GM23338 (cell line): ENCODE results near the gene AP4B1. TPM values are rescaled to one million over a fixed set of nuclear protein-coding genes. Genes with fewer than 3 reads are reported as not detected.

Experiments
- ATAC-seq: fragments of 200-7000 bp; cut with Tn5 transposase; 3 replicates; pipeline ENCODE4 v1.9.1; 2020
- DNase-seq: peaks from one replicate; pipeline ENCODE4 v3.0.0-alpha.2; 2015; ENCODE audit warnings: low spot score
- H2AFZ ChIP-seq: fragments of 200-600 bp; sonication (generic); 2 replicates; pipeline ENCODE4 v1.8.0; 2016; ENCODE audit warnings: antibody characterized with exemption, mild to moderate bottlenecking, moderate library complexity
- H3F3A ChIP-seq: fragments of 200-600 bp; sonication (generic); replicated peaks from 2 replicates; pipeline ENCODE4 v1.8.0; 2017; ENCODE audit warnings: antibody characterized with exemption, mixed run types, low read depth
- H3K27ac ChIP-seq: fragments of 200-600 bp; sonication (generic); 2 replicates; pipeline ENCODE4 v1.6.1; 2016; ENCODE audit warnings: low read depth
- H3K27me3 ChIP-seq: fragments of 200-600 bp; sonication (generic); 2 replicates; pipeline ENCODE4 v1.8.0; 2016; ENCODE audit warnings: mild to moderate bottlenecking, mixed run types, moderate library complexity; ENCODE audit not compliant: insufficient read depth
- H3K36me3 ChIP-seq: fragments of 200-600 bp; sonication (generic); 2 replicates; pipeline ENCODE4 v1.8.0; 2016; ENCODE audit warnings: mild to moderate bottlenecking; ENCODE audit not compliant: insufficient read depth
- H3K4me1 ChIP-seq: fragments of 200-600 bp; sonication (generic); 2 replicates; pipeline ENCODE4 v1.8.0; 2016; ENCODE audit warnings: mild to moderate bottlenecking, moderate library complexity; ENCODE audit not compliant: insufficient read depth
- H3K4me2 ChIP-seq: fragments of 200-600 bp; sonication (generic); 2 replicates; pipeline ENCODE4 v1.7.1; 2017; ENCODE audit warnings: mixed run types
- H3K4me3 ChIP-seq: fragments of 200-600 bp; sonication (generic); 2 replicates; pipeline ENCODE4 v1.6.1; 2016; ENCODE audit warnings: mixed run types
- H3K79me2 ChIP-seq: fragments of 200-600 bp; sonication (generic); replicated peaks from 2 replicates; pipeline ENCODE4 v1.8.0; 2017; ENCODE audit warnings: mild to moderate bottlenecking; ENCODE audit not compliant: insufficient read depth
- H3K9me2 ChIP-seq: fragments of 200-600 bp; sonication (generic); 2 replicates; pipeline ENCODE4 v1.8.0; 2017; ENCODE audit not compliant: insufficient read depth
- H4K20me1 ChIP-seq: fragments of 200-600 bp; sonication (generic); replicated peaks from 2 replicates; pipeline ENCODE4 v1.8.0; 2017; ENCODE audit warnings: mild to moderate bottlenecking; ENCODE audit not compliant: insufficient read depth
- H3K27ac Mint-ChIP-seq: 2 replicates; pipeline ENCODE4 v1.8.0; 2020; ENCODE audit warnings: inconsistent platforms, mild to moderate bottlenecking, moderate library complexity, mixed read lengths
- H3K27me3 Mint-ChIP-seq: 3 replicates; pipeline ENCODE4 v1.8.0; 2022; ENCODE audit warnings: low read depth, mild to moderate bottlenecking, moderate library complexity, mixed read lengths, inconsistent platforms; ENCODE audit not compliant: insufficient read depth, poor library complexity
- H3K36me3 Mint-ChIP-seq: 3 replicates; pipeline ENCODE4 v1.8.0; 2021; ENCODE audit warnings: low read depth, mild to moderate bottlenecking, inconsistent platforms, moderate library complexity, mixed read lengths
- H3K4me1 Mint-ChIP-seq: 3 replicates; pipeline ENCODE4 v1.8.0; 2020; ENCODE audit warnings: mild to moderate bottlenecking, inconsistent platforms, mixed read lengths
- H3K4me3 Mint-ChIP-seq: 3 replicates; pipeline ENCODE4 v1.8.0; 2021; ENCODE audit warnings: moderate library complexity, mild to moderate bottlenecking, inconsistent platforms, mixed read lengths
- H3K9me3 Mint-ChIP-seq: 3 replicates; pipeline ENCODE4 v1.8.0; 2020; ENCODE audit warnings: moderate library complexity, mild to moderate bottlenecking, inconsistent platforms, mixed read lengths
- EZH2 ChIP-seq: fragments of 200-600 bp; sonication (generic); IDR thresholded peaks from one replicate; pipeline ENCODE4 v1.8.0; 2017; ENCODE audit warnings: antibody characterized with exemption, mild to moderate bottlenecking, low read depth; ENCODE audit not compliant: unreplicated experiment
- EZH2phosphoT487 ChIP-seq: fragments of 200-600 bp; sonication (generic); IDR thresholded peaks from one replicate; pipeline ENCODE4 v1.8.1; 2018; ENCODE audit warnings: antibody characterized with exemption; ENCODE audit not compliant: unreplicated experiment
- JUNB ChIP-seq: IDR thresholded peaks from one replicate; pipeline ENCODE4 v1.6.1; 2016; ENCODE audit warnings: antibody characterized with exemption; ENCODE audit not compliant: unreplicated experiment
- POLR2AphosphoS5 ChIP-seq: IDR thresholded peaks from 2 replicates; pipeline ENCODE4 v1.6.1; 2016; ENCODE audit warnings: antibody characterized with exemption, low read depth
- REST ChIP-seq: IDR thresholded peaks from one replicate; pipeline ENCODE4 v1.6.1; 2018; ENCODE audit warnings: antibody characterized with exemption; ENCODE audit not compliant: unreplicated experiment
- STAT1 ChIP-seq: IDR thresholded peaks from one replicate; pipeline ENCODE4 v1.6.1; 2016; ENCODE audit warnings: antibody characterized with exemption; ENCODE audit not compliant: unreplicated experiment
- ZNF114 ChIP-seq: fragments of 250-450 bp; sonication (Bioruptor Pico); IDR thresholded peaks from 2 replicates; pipeline ENCODE4 v1.5.0; 2020; ENCODE audit warnings: mild to moderate bottlenecking, moderate library complexity
- ZNF331 ChIP-seq: fragments of 250-450 bp; sonication (Bioruptor Pico); IDR thresholded peaks from 2 replicates; pipeline ENCODE4 v1.5.0; 2020; ENCODE audit warnings: low read depth, mild to moderate bottlenecking, moderate library complexity
- polyA plus RNA-seq: library from polyadenylated mRNA; unstranded; fragments of >200 nt; fragmentation: Nextera tagmentation; extraction: Ambion mirVana; gene quantifications from 2 replicates; pipeline ENCODE4 v1.2.1, GENCODE V29; 2016
- total RNA-seq: library from RNA; depleted of rRNA; stranded (reverse); fragments of >200 nt; shearing (Covaris generic); gene quantifications from 2 replicates; pipeline ENCODE4 v1.2.3, GENCODE V29; 2014
- TF ChIP-seq, protein P1 (sequence below), 2 experiments: fragments of 200-600 bp in 1 of 2; sonication (generic) in 1 of 2; conservative IDR thresholded peaks; 2 replicates each; pipeline versions ENCODE4 v1.5.1 to v1.6.1; 2016 to 2017; ENCODE audit warnings: antibody characterized with exemption in 2 of 2, low read depth in 2 of 2, mild to moderate bottlenecking in 2 of 2, moderate library complexity in 1 of 2
- TF ChIP-seq, protein P2 (sequence below): IDR thresholded peaks from 2 replicates; pipeline ENCODE4 v1.6.1; 2016; ENCODE audit warnings: antibody characterized with exemption

The AP4B1 gene
- total and polyA plus RNA-seq, 2 experiments from 2014 or later, result 7.5 to 13.4 TPM

DNA sequence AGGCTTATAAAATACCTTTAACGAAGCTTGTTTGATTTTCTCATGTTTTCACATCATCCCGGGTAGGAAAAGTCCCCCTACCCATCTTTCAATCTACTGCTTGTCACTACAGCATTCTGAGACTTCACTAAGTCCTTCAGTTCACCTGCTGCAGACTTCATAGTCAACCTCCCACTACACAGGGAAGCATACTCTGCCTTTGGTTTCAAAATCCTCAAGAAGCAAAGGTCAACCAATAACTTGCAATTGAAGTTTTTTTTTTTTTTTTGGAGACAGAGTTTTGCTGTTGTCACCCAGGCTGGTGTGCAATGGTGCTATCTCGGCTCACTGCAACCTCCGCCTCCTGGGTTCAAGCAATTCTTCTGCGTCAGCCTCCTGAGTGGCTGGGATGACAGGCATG, 28.4 kb downstream of the AP4B1 start (continued):
- TF ChIP-seq REST, result no peak
- no peak for TF ChIP-seq POLR2AphosphoS5
- TF ChIP-seq EZH2phosphoT487, result no peak

- DNase-seq, result no peak
- Mint-ChIP-seq H3K9me3 (no peaks in the 10 kb centered on the region), H3K36me3 (no peaks in the 10 kb centered on the region), H3K27ac (no peak overlapping the region), H3K4me3 (no peak overlapping the region), H3K4me1 (peaks cover 9% of the 10 kb centered on the region; the same call in 2 of the 3 replicates), H3K27me3 (no peaks in the 10 kb centered on the region)
- H3K27me3 ChIP-seq, result no peaks in the 10 kb centered on the region
- ATAC-seq, result no peak
- H3K27ac ChIP-seq, result no peak overlapping the region
- no peak overlapping the region for H2AFZ ChIP-seq
- H4K20me1 ChIP-seq, result no peaks in the 10 kb centered on the region
- no peaks in the 10 kb centered on the region; the same call in 1 of the 2 replicates for H3K9me2 ChIP-seq
- no peaks in the 10 kb centered on the region for H3K79me2 ChIP-seq
- no peak for TF ChIP-seq EZH2
- TF ChIP-seq, protein P1, sequence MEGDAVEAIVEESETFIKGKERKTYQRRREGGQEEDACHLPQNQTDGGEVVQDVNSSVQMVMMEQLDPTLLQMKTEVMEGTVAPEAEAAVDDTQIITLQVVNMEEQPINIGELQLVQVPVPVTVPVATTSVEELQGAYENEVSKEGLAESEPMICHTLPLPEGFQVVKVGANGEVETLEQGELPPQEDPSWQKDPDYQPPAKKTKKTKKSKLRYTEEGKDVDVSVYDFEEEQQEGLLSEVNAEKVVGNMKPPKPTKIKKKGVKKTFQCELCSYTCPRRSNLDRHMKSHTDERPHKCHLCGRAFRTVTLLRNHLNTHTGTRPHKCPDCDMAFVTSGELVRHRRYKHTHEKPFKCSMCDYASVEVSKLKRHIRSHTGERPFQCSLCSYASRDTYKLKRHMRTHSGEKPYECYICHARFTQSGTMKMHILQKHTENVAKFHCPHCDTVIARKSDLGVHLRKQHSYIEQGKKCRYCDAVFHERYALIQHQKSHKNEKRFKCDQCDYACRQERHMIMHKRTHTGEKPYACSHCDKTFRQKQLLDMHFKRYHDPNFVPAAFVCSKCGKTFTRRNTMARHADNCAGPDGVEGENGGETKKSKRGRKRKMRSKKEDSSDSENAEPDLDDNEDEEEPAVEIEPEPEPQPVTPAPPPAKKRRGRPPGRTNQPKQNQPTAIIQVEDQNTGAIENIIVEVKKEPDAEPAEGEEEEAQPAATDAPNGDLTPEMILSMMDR (conservative IDR thresholded peaks at IDR 0.05; ENCODE audit: low read depth in 2 of 2), result no peak
- no peak for TF ChIP-seq ZNF331 (CRISPR knock-in tag)
- TF ChIP-seq, protein P2, sequence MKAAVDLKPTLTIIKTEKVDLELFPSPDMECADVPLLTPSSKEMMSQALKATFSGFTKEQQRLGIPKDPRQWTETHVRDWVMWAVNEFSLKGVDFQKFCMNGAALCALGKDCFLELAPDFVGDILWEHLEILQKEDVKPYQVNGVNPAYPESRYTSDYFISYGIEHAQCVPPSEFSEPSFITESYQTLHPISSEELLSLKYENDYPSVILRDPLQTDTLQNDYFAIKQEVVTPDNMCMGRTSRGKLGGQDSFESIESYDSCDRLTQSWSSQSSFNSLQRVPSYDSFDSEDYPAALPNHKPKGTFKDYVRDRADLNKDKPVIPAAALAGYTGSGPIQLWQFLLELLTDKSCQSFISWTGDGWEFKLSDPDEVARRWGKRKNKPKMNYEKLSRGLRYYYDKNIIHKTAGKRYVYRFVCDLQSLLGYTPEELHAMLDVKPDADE, result no peak
- TF ChIP-seq POLR2AphosphoS5, result no peak
- TF ChIP-seq STAT1, result no peak
- TF ChIP-seq JUNB, result no peak
- no peak for TF ChIP-seq ZNF114 (CRISPR knock-in tag)
- no peak for TF ChIP-seq REST
- H3K36me3 ChIP-seq, result no peaks in the 10 kb centered on the region
- no peaks in the 10 kb centered on the region for H3F3A ChIP-seq
- no peak overlapping the region for H3K4me2 ChIP-seq
- H3K4me3 ChIP-seq, result no peak overlapping the region
- peaks cover 7% of the 10 kb centered on the region; the same call in 1 of the 2 replicates for H3K4me1 ChIP-seq
Measured at GRCh38 chr1:113875714-113876113, 28.9 kb downstream of the AP4B1 start.
